GM12864 (cell line): Measurements from ENCODE around the gene GCA.

ENCODE experiments used
- DNase-seq: peaks from one replicate; pipeline ENCODE4 v3.0.0-alpha.2; 2011; ENCODE audit warnings: low read depth
- H3K4me3 ChIP-seq: 2 replicates; pipeline ENCODE4 v1.5.1; 2011; ENCODE audit warnings: mild to moderate bottlenecking, low read depth, low read length, control low read depth
- TF ChIP-seq, protein P1 (sequence below): IDR thresholded peaks from 2 replicates; pipeline ENCODE4 v1.5.1; 2011; ENCODE audit warnings: low read depth, mild to moderate bottlenecking, moderate library complexity, low read length, control low read depth, inconsistent platforms; ENCODE audit errors: missing control alignments

Gene GCA

DNA sequence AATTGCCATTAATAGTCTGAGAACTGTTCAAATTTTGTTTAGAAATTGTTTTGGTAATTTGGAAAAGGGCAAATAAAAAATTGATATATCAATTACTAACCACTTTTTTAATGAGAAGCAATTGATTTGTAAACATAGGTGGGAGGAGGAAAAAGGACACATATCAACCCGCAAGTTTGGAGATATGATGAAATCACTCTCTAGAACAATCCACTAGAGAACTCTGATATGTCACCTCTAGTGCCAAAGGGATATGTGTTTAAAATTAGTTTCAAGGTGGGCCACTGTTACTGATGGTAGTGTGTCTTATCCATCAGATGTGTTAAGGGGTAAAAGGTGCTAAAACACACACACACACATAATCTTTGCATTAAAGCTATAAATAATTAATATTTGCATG is 42.1 kb upstream of the GCA start:
- H3K4me3 ChIP-seq: no peak overlapping the region
- TF ChIP-seq, protein P1, sequence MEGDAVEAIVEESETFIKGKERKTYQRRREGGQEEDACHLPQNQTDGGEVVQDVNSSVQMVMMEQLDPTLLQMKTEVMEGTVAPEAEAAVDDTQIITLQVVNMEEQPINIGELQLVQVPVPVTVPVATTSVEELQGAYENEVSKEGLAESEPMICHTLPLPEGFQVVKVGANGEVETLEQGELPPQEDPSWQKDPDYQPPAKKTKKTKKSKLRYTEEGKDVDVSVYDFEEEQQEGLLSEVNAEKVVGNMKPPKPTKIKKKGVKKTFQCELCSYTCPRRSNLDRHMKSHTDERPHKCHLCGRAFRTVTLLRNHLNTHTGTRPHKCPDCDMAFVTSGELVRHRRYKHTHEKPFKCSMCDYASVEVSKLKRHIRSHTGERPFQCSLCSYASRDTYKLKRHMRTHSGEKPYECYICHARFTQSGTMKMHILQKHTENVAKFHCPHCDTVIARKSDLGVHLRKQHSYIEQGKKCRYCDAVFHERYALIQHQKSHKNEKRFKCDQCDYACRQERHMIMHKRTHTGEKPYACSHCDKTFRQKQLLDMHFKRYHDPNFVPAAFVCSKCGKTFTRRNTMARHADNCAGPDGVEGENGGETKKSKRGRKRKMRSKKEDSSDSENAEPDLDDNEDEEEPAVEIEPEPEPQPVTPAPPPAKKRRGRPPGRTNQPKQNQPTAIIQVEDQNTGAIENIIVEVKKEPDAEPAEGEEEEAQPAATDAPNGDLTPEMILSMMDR: no peak
- DNase-seq: no peak

- no peak overlapping the region for H3K4me3 ChIP-seq
- no peak for DNase-seq
- TF ChIP-seq, protein P1: no peak
Observed at GRCh38 chr2:162305901-162306300, 38.0 kb upstream of the GCA start.

GRCh38 chr2:162308747-162309503 is 35.0 kb upstream of the GCA start:
- DNase-seq: no peak
- TF ChIP-seq, protein P1: no peak
- no peak overlapping the region for H3K4me3 ChIP-seq

- H3K4me3 ChIP-seq: no peak overlapping the region
- DNase-seq: no peak
- TF ChIP-seq, protein P1: no peak
Observed at GRCh38 chr2:162312853-162313252, 31.1 kb upstream of the GCA start.

- TF ChIP-seq, protein P1: no peak
- H3K4me3 ChIP-seq: peak overlapping the region; percentile 77
- no peak for DNase-seq
Observed at GRCh38 chr2:162315938-162316337, 28.0 kb upstream of the GCA start.

DNA sequence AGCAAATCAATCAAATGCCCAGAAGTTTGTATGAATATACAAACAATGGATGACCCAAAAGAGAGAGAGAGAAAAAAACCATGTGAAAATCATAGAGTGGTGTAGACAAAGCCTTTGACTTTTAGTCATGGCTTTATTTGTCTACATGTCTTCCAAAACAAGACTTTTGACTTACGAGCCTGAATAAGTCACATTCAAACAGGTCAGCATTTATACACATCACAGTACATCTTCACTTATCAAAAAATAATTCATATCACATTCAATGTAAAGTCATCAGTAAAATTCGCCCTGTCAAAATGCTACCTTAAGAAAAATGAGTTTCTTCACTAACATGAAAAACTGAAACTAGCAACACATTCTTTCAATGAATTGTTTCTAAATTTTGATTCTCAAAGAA is 27.3 kb upstream of the GCA start:
- TF ChIP-seq, protein P1: no peak
- no peak for DNase-seq
- peak overlapping the region; percentile 77 for H3K4me3 ChIP-seq
